Endothelial cell of umbilical vein (primary cell): ENCODE data around the gene EPN2. TPM values are rescaled to one million over a fixed set of nuclear protein-coding genes. Genes with fewer than 3 reads are reported as not detected.

Experiments used
- BruUV-seq: library from RNA; stranded (reverse); fragments of 400-500 nt; replicated peaks from 2 replicates; lab custom pipeline; 2021; lab: Mats Ljungman, UMichigan
- CTCF ChIA-PET: fragments of 300-600, 350-600 bp; sonication (Branson Sonifier 250); formaldehyde crosslinking; loops from one replicate; lab custom pipeline; 2021; ENCODE audit warnings: antibody characterized with exemption, inconsistent platforms; lab: Charles Lee
- POLR2A ChIA-PET: fragments of 300-600, 350-600 bp; sonication (Branson Sonifier 250); formaldehyde crosslinking; loops from one replicate; lab custom pipeline; 2021; ENCODE audit warnings: antibody characterized with exemption, inconsistent platforms; lab: Charles Lee
- DNase-seq: peaks from one replicate; pipeline ENCODE4 v3.0.0-alpha.2; 2011; ENCODE audit warnings: low read depth, low spot score
- FAIRE-seq: peaks from 2 replicates; lab custom pipeline; 2011; peaks lifted over from hg19 to GRCh38; lab: Jason Lieb, UNC
- H2AFZ ChIP-seq: 2 replicates; pipeline ENCODE4 v1.6.0; 2012; ENCODE audit warnings: low read depth, low read length, control low read depth, inconsistent platforms
- H3K27ac ChIP-seq: 2 replicates; pipeline ENCODE4 v1.5.1; 2011; ENCODE audit warnings: low read depth, mild to moderate bottlenecking, control low read depth, low read length, moderate library complexity; ENCODE audit not compliant: insufficient read depth
- H3K27me3 ChIP-seq, 2 experiments: 2 replicates each; pipeline versions ENCODE4 v1.6.0 to v1.6.1; 2011; ENCODE audit warnings: low read length in 2 of 2, mixed read lengths in 1 of 2; ENCODE audit not compliant: control insufficient read depth in 2 of 2, insufficient read depth in 2 of 2
- H3K36me3 ChIP-seq, 2 experiments: 2 replicates in 1 of 2; 3 replicates in 1 of 2; pipeline ENCODE4 v1.5.1; 2011; ENCODE audit warnings: low read length in 2 of 2, mild to moderate bottlenecking in 1 of 2, moderate library complexity in 1 of 2; ENCODE audit not compliant: control insufficient read depth in 2 of 2, insufficient read depth in 2 of 2; ENCODE audit errors: extremely low read depth in 1 of 2
- H3K4me1 ChIP-seq: 3 replicates; pipeline ENCODE4 v1.5.1; 2011; ENCODE audit warnings: mild to moderate bottlenecking, low read length; ENCODE audit not compliant: control insufficient read depth, insufficient read depth; ENCODE audit errors: extremely low read depth
- H3K4me2 ChIP-seq: 2 replicates; pipeline ENCODE4 v1.6.1; 2011; ENCODE audit warnings: low read length, control low read depth, mixed read lengths; ENCODE audit not compliant: insufficient read depth
- H3K4me3 ChIP-seq, 3 experiments: fragments of 200-600 bp in 1 of 3; sonication (generic), shearing (Covaris generic) in 1 of 3; replicated peaks in 1 of 3; 2 replicates each; pipeline ENCODE4 v1.5.1; 2011 to 2016; ENCODE audit warnings: control low read depth in 3 of 3, low read length in 3 of 3, mild to moderate bottlenecking in 2 of 3, inconsistent platforms in 1 of 3, low read depth in 1 of 3, moderate library complexity in 1 of 3; ENCODE audit not compliant: insufficient read depth in 1 of 3
- H3K79me2 ChIP-seq: 2 replicates; pipeline ENCODE4 v1.6.0; 2012; ENCODE audit warnings: low read length, inconsistent platforms; ENCODE audit not compliant: control insufficient read depth, insufficient read depth
- H3K9ac ChIP-seq: replicated peaks from 2 replicates; pipeline ENCODE3; 2011; ENCODE audit warnings: low read length, control low read depth; ENCODE audit not compliant: insufficient read depth; ENCODE audit errors: extremely low read depth
- H3K9me1 ChIP-seq: replicated peaks from 3 replicates; pipeline ENCODE4 v1.6.0; 2011; ENCODE audit warnings: mild to moderate bottlenecking, low read length; ENCODE audit not compliant: control insufficient read depth, insufficient read depth; ENCODE audit errors: extremely low read depth
- H3K9me3 ChIP-seq: replicated peaks from 2 replicates; pipeline ENCODE4 v1.5.1; 2012; ENCODE audit warnings: low read length, inconsistent platforms; ENCODE audit not compliant: control insufficient read depth, insufficient read depth
- H4K20me1 ChIP-seq: replicated peaks from 2 replicates; pipeline ENCODE3; 2011; ENCODE audit warnings: mild to moderate bottlenecking, low read length; ENCODE audit not compliant: control insufficient read depth, insufficient read depth; ENCODE audit errors: extremely low read depth
- CTCF ChIP-seq, 2 donors: IDR thresholded peaks; 1 replicate in 1 of 2; 2 replicates in 1 of 2; pipeline ENCODE4 v1.5.1; 2011; ENCODE audit warnings: low read length in 2 of 2, mild to moderate bottlenecking in 2 of 2, moderate library complexity in 2 of 2, control low read depth in 1 of 2, inconsistent platforms in 1 of 2, low read depth in 1 of 2; ENCODE audit not compliant: insufficient read depth in 1 of 2; ENCODE audit errors: extremely low read depth in 1 of 2
- EZH2 ChIP-seq: IDR thresholded peaks from 2 replicates; pipeline ENCODE4 v1.6.1; 2012; ENCODE audit warnings: borderline replicate concordance, low read depth, mild to moderate bottlenecking, moderate library complexity, low read length, inconsistent platforms; ENCODE audit not compliant: severe bottlenecking
- FOS ChIP-seq: IDR thresholded peaks from 2 replicates; pipeline ENCODE4 v1.6.1; 2011; ENCODE audit warnings: mild to moderate bottlenecking, low read length, moderate library complexity, borderline replicate concordance; ENCODE audit not compliant: insufficient read depth
- GATA2 ChIP-seq: IDR thresholded peaks from 2 replicates; pipeline ENCODE4 v1.7.0; 2011; ENCODE audit warnings: low read depth, mild to moderate bottlenecking, moderate library complexity, mixed read lengths, low read length; ENCODE audit not compliant: insufficient read length, insufficient read depth
- MAX ChIP-seq: IDR thresholded peaks from 2 replicates; pipeline ENCODE4 v1.6.1; 2011; ENCODE audit not compliant: insufficient read depth, insufficient read length
- MYC ChIP-seq: IDR thresholded peaks from one replicate; pipeline ENCODE4 v1.6.1; 2011; ENCODE audit warnings: mild to moderate bottlenecking, low read depth, low read length
- POLR2A ChIP-seq: IDR thresholded peaks from 2 replicates; pipeline ENCODE4 v1.6.1; 2012; ENCODE audit warnings: low read depth, mild to moderate bottlenecking, control low read depth, low read length
- POLR2AphosphoS5 ChIP-seq: IDR thresholded peaks from 2 replicates; pipeline ENCODE4 v1.6.1; 2012; ENCODE audit warnings: low read depth, mild to moderate bottlenecking, control low read depth, low read length, moderate library complexity; ENCODE audit not compliant: insufficient read depth
- dilution Hi-C: fragments of 300-500 bp; cut with MboI; formaldehyde crosslinking; loops from one replicate; pipeline ENCODE4 v1.15.0; 2019; ENCODE audit warnings: low sequenced_read_pairs; ENCODE audit not compliant: extremely low pct_ligation_motif_present
- intact Hi-C: fragments of 100-400 bp; cut with micrococcal nuclease; formaldehyde crosslinking; loops from one replicate; pipeline ENCODE4 v1.10.0; 2022
- polyA plus RNA-seq, 4 experiments: library from polyadenylated mRNA; depleted of rRNA in 3 of 4; stranded (reverse) in 3 of 4; unstranded in 1 of 4; fragments of >200 nt; gene quantifications; 2 replicates each; pipeline versions ENCODE4 v1.2.1 to v1.2.3, GENCODE V29; 2011 to 2012; ENCODE audit warnings: missing spikeins in 1 of 4
- total RNA-seq: library from RNA; stranded (reverse); gene quantifications from 2 replicates; pipeline ENCODE4 v1.2.3, GENCODE V29; 2021

The EPN2 gene
- total and polyA plus RNA-seq, 2 donors (not counting 3 experiments of a cell fraction or from before 2014, with no cell fraction given), result 40.3 to 70.5 TPM

- H3K4me1 ChIP-seq, result peaks cover 7% of the 10 kb centered on the region
- TF ChIP-seq FOS (no peak), MYC (no peak), POLR2AphosphoS5 (no peak), GATA2 (no peak), POLR2A (no peak), CTCF (IDR thresholded peaks at IDR 0.05; ENCODE audit: extremely low read depth in 1 of 2, insufficient read depth in 1 of 2, low read depth in 1 of 2, low read length in 2 of 2) (no peak), EZH2 (no peak), MAX (no peak)
- peaks cover 13% of the 10 kb centered on the region for H3K79me2 ChIP-seq
- intact Hi-C loops, result no loop called here
- CTCF ChIA-PET, result no interaction called here
- dilution Hi-C loops, result no loop called here
- no peaks in the 10 kb centered on the region for H4K20me1 ChIP-seq
- POLR2A ChIA-PET, result no interaction called here
- H3K9me3 ChIP-seq, result no peaks in the 10 kb centered on the region
- FAIRE-seq (no peak), DNase-seq (no peak)
- no peak overlapping the region for H3K4me3 ChIP-seq
- no peak overlapping the region for H2AFZ ChIP-seq
- H3K9ac ChIP-seq, result no peak overlapping the region
- no peaks in the 10 kb centered on the region for H3K9me1 ChIP-seq
- BruUV-seq, result no TSS peak
- H3K27me3 ChIP-seq, result no peaks in the 10 kb centered on the region
- no peak overlapping the region for H3K4me2 ChIP-seq
- H3K27ac ChIP-seq, result no peak overlapping the region
- peaks cover 13 to 32% of the 10 kb centered on the region in 2 experiments for H3K36me3 ChIP-seq
These were observed 146.7 kb downstream of the EPN2 start for GRCh38 chr17:19383681-19384470.
